ENCODE measurements around the gene RGS7BP.

Gene RGS7BP
- total RNA-seq: 0 reads per million in 3 donors

DNA sequence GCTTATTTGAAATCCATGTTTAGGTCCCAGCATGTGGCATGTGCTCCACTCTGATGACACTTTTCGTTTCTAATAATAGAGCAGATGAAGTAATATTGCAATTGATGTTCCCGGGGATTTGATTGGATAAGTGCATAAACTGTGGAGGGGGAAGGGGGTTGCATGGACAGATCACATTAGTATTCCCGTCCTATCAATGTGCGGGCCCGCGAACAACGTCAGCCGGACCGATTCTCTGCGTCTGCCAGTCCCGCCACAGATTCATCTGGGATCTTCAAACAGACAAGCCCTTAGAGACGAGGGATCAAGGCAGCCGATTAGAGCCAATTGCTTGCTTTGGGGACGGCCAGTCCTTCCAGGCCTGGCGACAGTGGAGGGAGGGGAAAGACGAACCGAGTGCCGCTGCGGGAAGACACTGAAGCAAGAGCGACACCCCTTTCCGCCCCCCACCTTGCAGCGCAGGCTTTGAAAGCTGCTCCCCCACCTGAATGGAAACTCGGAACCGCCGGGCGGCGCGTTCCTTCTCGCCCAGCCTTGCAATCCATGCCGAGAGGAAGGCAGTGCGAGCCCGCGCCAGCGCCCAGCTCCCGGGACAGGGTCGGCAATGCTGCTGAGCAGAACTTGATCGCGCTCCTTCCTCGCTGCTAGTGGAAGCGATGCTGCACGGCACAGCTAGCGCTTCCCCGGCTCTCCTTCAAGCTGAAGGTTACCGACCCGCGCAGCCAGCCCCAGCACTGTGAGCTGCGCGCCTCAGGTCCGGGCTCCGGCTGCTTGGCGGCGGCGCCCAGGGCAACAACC is at the start of gene RGS7BP:
Gene RGS7BP, plus strand, starts transcription at position 247 of the 798 bp plus-strand sequence. CDS start 610 bp downstream, outside the sequence.
- Histone ChIP-seq H3K27me3 (replicated peaks; ENCODE audit: control insufficient read depth, insufficient read depth, low read length, poor library complexity, severe bottlenecking) (peaks cover 7% of the 10 kb centered on the region), H3K4me3 (ENCODE audit: insufficient read depth, low read depth, low read length, poor library complexity, severe bottlenecking) (no peak within 1 kb of the TSS), H3K27ac (ENCODE audit: insufficient read depth, low read length, poor library complexity, severe bottlenecking) (no peak within 1 kb of the TSS), H3K9me3 (ENCODE audit: control insufficient read depth, low read length) (no peaks in the 10 kb centered on the region), H3K36me3 (ENCODE audit: control insufficient read depth, insufficient read depth, low read length) (no peaks in the 10 kb centered on the region), H3K4me1 (ENCODE audit: control insufficient read depth, insufficient read depth, low read length, poor library complexity, severe bottlenecking) (no peaks in the 10 kb centered on the region)
- no peak for DNase-seq

DNA sequence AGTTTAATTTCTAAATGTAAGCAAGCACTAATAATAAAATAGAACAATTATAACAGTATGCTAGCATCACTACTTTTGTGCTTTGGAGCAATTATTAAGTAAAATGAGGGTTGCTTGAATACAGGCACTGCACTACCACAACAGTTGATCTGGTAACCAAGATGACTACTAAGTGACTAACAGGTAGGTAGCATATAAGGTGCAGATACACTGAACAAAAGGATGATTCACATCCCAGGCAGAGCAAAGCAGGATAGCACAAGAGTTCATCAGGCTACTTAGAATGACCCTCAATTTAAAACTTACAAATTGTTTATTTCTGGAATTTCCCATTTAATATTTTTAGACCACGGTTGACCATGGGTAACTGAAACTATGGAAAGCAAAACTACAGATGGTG is 48.0 kb upstream of the RGS7BP start:
- H3K36me3 ChIP-seq (ENCODE audit: control insufficient read depth, insufficient read depth, low read length): no peaks in the 10 kb centered on the region
- no peak overlapping the region for H3K27ac ChIP-seq (ENCODE audit: insufficient read depth, low read length, poor library complexity, severe bottlenecking)
- DNase-seq: no peak
- no peaks in the 10 kb centered on the region for H3K9me3 ChIP-seq (ENCODE audit: control insufficient read depth, low read length)
- no peaks in the 10 kb centered on the region for H3K27me3 ChIP-seq (replicated peaks; ENCODE audit: control insufficient read depth, insufficient read depth, low read length, poor library complexity, severe bottlenecking)
- H3K4me1 ChIP-seq (ENCODE audit: control insufficient read depth, insufficient read depth, low read length, poor library complexity, severe bottlenecking): no peaks in the 10 kb centered on the region
- H3K4me3 ChIP-seq (ENCODE audit: insufficient read depth, low read depth, low read length, poor library complexity, severe bottlenecking): no peak overlapping the region

DNA sequence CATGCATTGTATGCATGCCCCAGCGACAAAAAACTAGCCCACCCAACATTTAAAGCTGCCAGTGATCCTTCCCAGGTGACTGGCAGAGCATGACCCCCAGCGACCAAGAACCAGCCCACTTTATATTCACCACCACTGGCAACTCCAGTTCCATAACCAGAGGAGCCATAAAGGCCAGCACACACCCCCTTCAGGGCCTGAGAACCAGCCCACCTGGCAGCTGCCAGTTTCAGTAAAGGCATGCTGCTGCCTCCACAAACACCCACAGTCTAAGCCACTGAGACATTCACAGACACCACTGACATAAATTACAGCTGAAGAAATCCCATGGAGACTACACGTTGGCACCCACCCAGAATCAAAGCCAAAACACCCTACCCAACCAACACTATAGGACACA is 46.9 kb upstream of the RGS7BP start:
- no peaks in the 10 kb centered on the region for H3K9me3 ChIP-seq (ENCODE audit: control insufficient read depth, low read length)
- no peak overlapping the region for H3K27ac ChIP-seq (ENCODE audit: insufficient read depth, low read length, poor library complexity, severe bottlenecking)
- no peak overlapping the region for H3K4me3 ChIP-seq (ENCODE audit: insufficient read depth, low read depth, low read length, poor library complexity, severe bottlenecking)
- no peak for DNase-seq
- H3K4me1 ChIP-seq (ENCODE audit: control insufficient read depth, insufficient read depth, low read length, poor library complexity, severe bottlenecking): no peaks in the 10 kb centered on the region
- no peaks in the 10 kb centered on the region for H3K27me3 ChIP-seq (replicated peaks; ENCODE audit: control insufficient read depth, insufficient read depth, low read length, poor library complexity, severe bottlenecking)
- H3K36me3 ChIP-seq (ENCODE audit: control insufficient read depth, insufficient read depth, low read length): no peaks in the 10 kb centered on the region

DNA sequence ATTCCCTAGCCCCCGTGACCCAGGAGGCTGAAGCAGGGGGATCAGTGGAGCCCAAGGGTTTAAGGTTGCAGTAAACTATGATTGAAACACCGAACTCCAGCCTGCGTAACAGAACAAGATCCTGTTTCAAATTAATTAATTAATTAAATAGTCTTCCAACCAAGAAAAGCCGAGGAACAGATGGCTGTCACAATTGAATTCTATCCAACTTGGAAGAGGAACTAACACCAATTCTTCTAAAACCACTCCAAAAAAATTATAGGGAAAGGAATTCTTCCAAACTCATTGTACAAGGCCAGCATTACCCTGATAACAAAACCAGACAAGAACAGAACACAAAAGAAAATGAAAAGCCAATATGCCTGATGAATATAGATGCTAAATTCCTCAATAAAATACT is 43.4 kb upstream of the RGS7BP start:
- Histone ChIP-seq H3K27me3 (replicated peaks; ENCODE audit: control insufficient read depth, insufficient read depth, low read length, poor library complexity, severe bottlenecking) (no peaks in the 10 kb centered on the region), H3K9me3 (ENCODE audit: control insufficient read depth, low read length) (no peaks in the 10 kb centered on the region), H3K27ac (ENCODE audit: insufficient read depth, low read length, poor library complexity, severe bottlenecking) (no peak overlapping the region), H3K4me3 (ENCODE audit: insufficient read depth, low read depth, low read length, poor library complexity, severe bottlenecking) (no peak overlapping the region), H3K4me1 (ENCODE audit: control insufficient read depth, insufficient read depth, low read length, poor library complexity, severe bottlenecking) (no peaks in the 10 kb centered on the region), H3K36me3 (ENCODE audit: control insufficient read depth, insufficient read depth, low read length) (no peaks in the 10 kb centered on the region)
- no peak for DNase-seq

DNA sequence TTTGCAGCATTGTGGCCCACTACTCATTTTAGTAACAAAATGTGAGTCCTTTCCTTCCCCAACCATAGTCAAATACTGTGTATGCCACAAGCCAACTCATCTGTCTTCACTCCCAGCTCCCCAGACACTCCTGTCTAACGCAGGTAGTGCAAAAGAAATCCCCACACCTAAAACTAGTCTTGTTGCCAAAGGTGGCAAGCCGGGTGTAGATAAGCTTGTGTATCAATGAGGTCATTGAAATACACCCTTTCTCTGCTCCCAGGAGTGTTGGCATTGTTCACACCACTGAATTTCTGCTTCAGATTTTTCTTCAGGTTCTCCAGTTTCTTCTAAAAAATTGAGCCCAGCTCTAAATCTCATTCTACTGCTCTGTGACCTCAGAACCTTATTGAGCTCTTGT is 19.7 kb upstream of the RGS7BP start:
- H3K9me3 ChIP-seq (ENCODE audit: control insufficient read depth, low read length): no peaks in the 10 kb centered on the region
- H3K27ac ChIP-seq (ENCODE audit: insufficient read depth, low read length, poor library complexity, severe bottlenecking): no peak overlapping the region
- DNase-seq: no peak
- H3K27me3 ChIP-seq (replicated peaks; ENCODE audit: control insufficient read depth, insufficient read depth, low read length, poor library complexity, severe bottlenecking): no peaks in the 10 kb centered on the region
- no peaks in the 10 kb centered on the region for H3K36me3 ChIP-seq (ENCODE audit: control insufficient read depth, insufficient read depth, low read length)
- H3K4me1 ChIP-seq (ENCODE audit: control insufficient read depth, insufficient read depth, low read length, poor library complexity, severe bottlenecking): no peaks in the 10 kb centered on the region
- H3K4me3 ChIP-seq (ENCODE audit: insufficient read depth, low read depth, low read length, poor library complexity, severe bottlenecking): no peak overlapping the region

DNA sequence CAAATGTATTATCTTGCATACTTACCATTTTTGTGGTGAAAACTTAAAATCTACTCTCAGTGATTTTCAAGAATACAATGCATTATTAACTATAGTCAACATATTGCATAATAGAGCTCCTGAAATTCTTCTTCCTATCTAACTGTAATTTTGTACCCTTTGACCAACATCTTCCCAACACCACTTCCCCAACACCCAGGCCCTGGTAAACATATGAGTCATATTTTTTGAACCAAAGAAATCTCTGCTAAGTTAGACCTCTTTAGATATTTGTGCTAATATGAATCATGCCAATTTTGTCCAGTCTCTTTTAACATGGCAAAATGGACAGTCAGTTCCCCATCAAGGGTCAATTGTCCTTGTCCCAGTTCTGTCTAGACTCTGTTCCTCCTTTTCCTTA is 18.5 kb upstream of the RGS7BP start:
- no peaks in the 10 kb centered on the region for H3K27me3 ChIP-seq (replicated peaks; ENCODE audit: control insufficient read depth, insufficient read depth, low read length, poor library complexity, severe bottlenecking)
- no peaks in the 10 kb centered on the region for H3K36me3 ChIP-seq (ENCODE audit: control insufficient read depth, insufficient read depth, low read length)
- DNase-seq: no peak
- H3K27ac ChIP-seq (ENCODE audit: insufficient read depth, low read length, poor library complexity, severe bottlenecking): no peak overlapping the region
- H3K4me1 ChIP-seq (ENCODE audit: control insufficient read depth, insufficient read depth, low read length, poor library complexity, severe bottlenecking): no peaks in the 10 kb centered on the region
- H3K4me3 ChIP-seq (ENCODE audit: insufficient read depth, low read depth, low read length, poor library complexity, severe bottlenecking): no peak overlapping the region
- no peaks in the 10 kb centered on the region for H3K9me3 ChIP-seq (ENCODE audit: control insufficient read depth, low read length)

DNA sequence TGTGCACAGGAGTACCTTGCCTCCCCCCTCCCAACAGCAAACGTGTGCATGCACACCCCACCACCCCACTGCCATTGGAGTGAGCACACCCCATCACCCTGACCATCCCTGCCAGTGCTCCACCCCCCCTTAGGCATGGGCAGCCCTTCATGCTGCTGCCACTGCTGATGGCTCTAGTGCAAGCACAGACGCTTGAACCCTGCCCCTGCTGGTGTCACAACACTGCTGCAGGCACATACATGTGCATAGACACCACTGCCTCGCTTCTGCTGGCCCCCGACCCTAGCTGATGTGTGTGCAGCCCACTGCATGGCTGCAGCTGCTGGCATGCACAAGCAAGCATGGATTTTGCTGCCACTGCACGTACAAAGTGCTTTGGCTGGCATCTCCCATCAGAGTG is 16.0 kb upstream of the RGS7BP start:
- H3K36me3 ChIP-seq (ENCODE audit: control insufficient read depth, insufficient read depth, low read length): no peaks in the 10 kb centered on the region
- no peaks in the 10 kb centered on the region for H3K27me3 ChIP-seq (replicated peaks; ENCODE audit: control insufficient read depth, insufficient read depth, low read length, poor library complexity, severe bottlenecking)
- H3K4me3 ChIP-seq (ENCODE audit: insufficient read depth, low read depth, low read length, poor library complexity, severe bottlenecking): no peak overlapping the region
- no peak overlapping the region for H3K27ac ChIP-seq (ENCODE audit: insufficient read depth, low read length, poor library complexity, severe bottlenecking)
- DNase-seq: no peak
- H3K4me1 ChIP-seq (ENCODE audit: control insufficient read depth, insufficient read depth, low read length, poor library complexity, severe bottlenecking): no peaks in the 10 kb centered on the region
- H3K9me3 ChIP-seq (ENCODE audit: control insufficient read depth, low read length): no peaks in the 10 kb centered on the region

DNA sequence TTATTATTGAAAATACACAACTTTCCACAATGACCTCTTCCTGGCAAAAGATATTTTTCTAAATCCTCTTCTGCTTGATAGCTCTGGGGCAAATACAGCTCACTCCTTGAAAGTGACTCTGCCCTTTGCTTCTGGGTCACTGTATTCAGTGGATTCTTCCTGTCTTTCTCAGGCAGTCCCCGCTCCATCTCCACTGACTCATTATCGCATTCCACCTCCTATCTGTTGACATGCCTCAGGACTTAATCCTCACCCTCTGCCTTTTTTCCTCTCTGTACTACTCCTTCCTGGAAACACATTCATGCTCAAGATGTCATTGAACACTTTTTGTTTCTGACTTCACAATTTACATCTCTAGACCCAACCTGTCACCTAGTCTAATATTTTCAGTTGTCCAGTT is 8.4 kb upstream of the RGS7BP start:
- H3K4me3 ChIP-seq (ENCODE audit: insufficient read depth, low read depth, low read length, poor library complexity, severe bottlenecking): no peak overlapping the region
- no peak overlapping the region for H3K27ac ChIP-seq (ENCODE audit: insufficient read depth, low read length, poor library complexity, severe bottlenecking)
- no peaks in the 10 kb centered on the region for H3K9me3 ChIP-seq (ENCODE audit: control insufficient read depth, low read length)
- no peaks in the 10 kb centered on the region for H3K4me1 ChIP-seq (ENCODE audit: control insufficient read depth, insufficient read depth, low read length, poor library complexity, severe bottlenecking)
- DNase-seq: no peak
- no peaks in the 10 kb centered on the region for H3K36me3 ChIP-seq (ENCODE audit: control insufficient read depth, insufficient read depth, low read length)
- H3K27me3 ChIP-seq (replicated peaks; ENCODE audit: control insufficient read depth, insufficient read depth, low read length, poor library complexity, severe bottlenecking): no peaks in the 10 kb centered on the region

DNA sequence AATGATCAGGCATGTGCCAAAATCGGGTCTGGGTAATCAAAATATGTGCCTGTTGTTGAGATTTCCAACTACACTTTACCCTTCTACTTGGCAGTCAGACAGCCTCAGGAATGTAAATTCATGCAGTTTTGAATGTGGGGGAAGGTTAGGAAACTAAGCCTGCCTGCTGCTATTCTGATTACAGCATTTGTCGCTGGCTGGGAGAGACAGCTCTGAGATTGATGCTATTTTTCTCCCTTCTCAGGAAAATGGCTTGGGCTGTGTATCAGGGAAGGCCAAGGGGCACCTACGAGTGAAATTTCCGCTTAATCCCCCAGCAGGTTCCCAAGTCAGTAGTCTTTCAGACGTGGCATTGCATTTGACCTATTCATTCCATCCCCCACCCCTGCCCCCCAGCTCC is 3.6 kb upstream of the RGS7BP start:
- Histone ChIP-seq H3K4me3 (ENCODE audit: insufficient read depth, low read depth, low read length, poor library complexity, severe bottlenecking) (no peak overlapping the region), H3K4me1 (ENCODE audit: control insufficient read depth, insufficient read depth, low read length, poor library complexity, severe bottlenecking) (no peaks in the 10 kb centered on the region), H3K27ac (ENCODE audit: insufficient read depth, low read length, poor library complexity, severe bottlenecking) (no peak overlapping the region), H3K9me3 (ENCODE audit: control insufficient read depth, low read length) (no peaks in the 10 kb centered on the region), H3K36me3 (ENCODE audit: control insufficient read depth, insufficient read depth, low read length) (no peaks in the 10 kb centered on the region), H3K27me3 (replicated peaks; ENCODE audit: control insufficient read depth, insufficient read depth, low read length, poor library complexity, severe bottlenecking) (peaks cover 6% of the 10 kb centered on the region)
- no peak for DNase-seq

DNA sequence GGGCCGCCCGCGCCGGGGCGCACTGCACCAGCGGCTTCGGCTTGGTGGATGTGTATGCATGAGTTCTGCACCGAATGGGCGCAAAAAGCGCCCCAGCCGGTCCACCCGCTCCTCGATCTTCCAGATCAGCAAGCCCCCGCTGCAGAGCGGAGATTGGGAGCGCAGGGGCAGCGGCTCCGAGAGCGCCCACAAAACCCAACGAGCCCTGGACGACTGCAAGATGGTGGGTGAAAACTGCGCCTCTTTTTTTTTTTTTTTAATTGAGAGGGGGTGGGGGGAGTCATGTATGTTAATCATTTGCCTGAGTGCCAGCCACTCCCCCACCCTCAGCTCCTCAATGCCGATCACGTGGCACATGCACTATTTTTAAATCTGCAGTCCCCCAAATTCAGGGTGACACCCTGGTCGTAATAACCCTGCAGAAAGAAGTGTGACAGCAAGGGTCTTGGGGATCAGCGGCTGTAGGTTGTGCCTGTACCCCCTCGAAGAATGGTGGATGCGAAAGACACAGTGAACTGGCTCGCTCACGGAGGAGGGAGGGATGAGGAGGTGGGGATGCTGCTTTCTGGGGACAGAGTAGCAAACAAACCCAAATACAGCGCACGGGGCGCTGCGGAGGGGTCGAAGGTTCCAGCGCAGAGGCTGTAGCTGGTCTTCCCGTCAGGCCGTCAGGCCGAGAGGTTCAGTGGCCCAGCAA is 900 bp downstream of the RGS7BP start:
- no peak for DNase-seq
- Histone ChIP-seq H3K4me1 (ENCODE audit: control insufficient read depth, insufficient read depth, low read length, poor library complexity, severe bottlenecking) (no peaks in the 10 kb centered on the region), H3K27me3 (replicated peaks; ENCODE audit: control insufficient read depth, insufficient read depth, low read length, poor library complexity, severe bottlenecking) (peaks cover 7% of the 10 kb centered on the region), H3K4me3 (ENCODE audit: insufficient read depth, low read depth, low read length, poor library complexity, severe bottlenecking) (no peak overlapping the region), H3K9me3 (ENCODE audit: control insufficient read depth, low read length) (no peaks in the 10 kb centered on the region), H3K27ac (ENCODE audit: insufficient read depth, low read length, poor library complexity, severe bottlenecking) (no peak overlapping the region), H3K36me3 (ENCODE audit: control insufficient read depth, insufficient read depth, low read length) (no peaks in the 10 kb centered on the region)

Measured in effector memory CD4-positive, alpha-beta T cell (primary cell).